HG02678 (cell line): ENCODE results near the gene RBM15B.

Experiments
- ATAC-seq: cut with Tn5 transposase; IDR thresholded peaks from one replicate; pipeline ENCODE4 v1.9.1; 2021; ENCODE audit warnings: mild to moderate bottlenecking, moderate library complexity; ENCODE audit not compliant: unreplicated experiment

The RBM15B gene

GRCh38 chr3:51436998-51437639, 46.0 kb downstream of the RBM15B start:
- no peak for ATAC-seq

GRCh38 chr3:51441282-51442030, 50.4 kb downstream of the RBM15B start:
- ATAC-seq, result no peak

- no peak for ATAC-seq
Observed at GRCh38 chr3:51445544-51446280, 54.6 kb downstream of the RBM15B start.
